Uterus (tissue), 2 donors: ENCODE results near the gene LPO.

Source experiments
- CTCF ChIP-seq, 4 experiments: fragments of 200-600 bp in 2 of 4; fragments of 450-650 bp in 2 of 4; sonication (generic) in 2 of 4; IDR thresholded peaks; one replicate each; pipeline ENCODE4 v1.5.1; 2016 to 2019; ENCODE audit warnings: antibody characterized with exemption in 4 of 4, mild to moderate bottlenecking in 2 of 4, moderate library complexity in 1 of 4
- POLR2A ChIP-seq, 2 donors: fragments of 450-650 bp; IDR thresholded peaks; one replicate each; pipeline ENCODE4 v1.6.1; 2016; ENCODE audit warnings: antibody characterized with exemption in 2 of 2, mild to moderate bottlenecking in 1 of 2, moderate library complexity in 1 of 2

GRCh38 chr17:58215685-58216084 lies 22.7 kb upstream of the LPO start:
- TF ChIP-seq CTCF (IDR thresholded peaks at IDR 0.05): no peak
- TF ChIP-seq POLR2A (IDR thresholded peaks at IDR 0.05): no peak
